NCI-H2107 (cell line): Measurements from ENCODE around the gene CREB5.

ENCODE experiments used
- DNase-seq: peaks from one replicate; lab custom pipeline; 2025; lab: John Stamatoyannopoulos, UW

The CREB5 gene

GRCh38 chr7:28516390-28517172, 104.3 kb downstream of the CREB5 start:
- DNase-seq: no peak

GRCh38 chr7:28517206-28517605, 104.9 kb downstream of the CREB5 start:
- DNase-seq: no peak

- no peak for DNase-seq
These were observed 105.3 kb downstream of the CREB5 start for GRCh38 chr7:28517606-28518005.

DNA sequence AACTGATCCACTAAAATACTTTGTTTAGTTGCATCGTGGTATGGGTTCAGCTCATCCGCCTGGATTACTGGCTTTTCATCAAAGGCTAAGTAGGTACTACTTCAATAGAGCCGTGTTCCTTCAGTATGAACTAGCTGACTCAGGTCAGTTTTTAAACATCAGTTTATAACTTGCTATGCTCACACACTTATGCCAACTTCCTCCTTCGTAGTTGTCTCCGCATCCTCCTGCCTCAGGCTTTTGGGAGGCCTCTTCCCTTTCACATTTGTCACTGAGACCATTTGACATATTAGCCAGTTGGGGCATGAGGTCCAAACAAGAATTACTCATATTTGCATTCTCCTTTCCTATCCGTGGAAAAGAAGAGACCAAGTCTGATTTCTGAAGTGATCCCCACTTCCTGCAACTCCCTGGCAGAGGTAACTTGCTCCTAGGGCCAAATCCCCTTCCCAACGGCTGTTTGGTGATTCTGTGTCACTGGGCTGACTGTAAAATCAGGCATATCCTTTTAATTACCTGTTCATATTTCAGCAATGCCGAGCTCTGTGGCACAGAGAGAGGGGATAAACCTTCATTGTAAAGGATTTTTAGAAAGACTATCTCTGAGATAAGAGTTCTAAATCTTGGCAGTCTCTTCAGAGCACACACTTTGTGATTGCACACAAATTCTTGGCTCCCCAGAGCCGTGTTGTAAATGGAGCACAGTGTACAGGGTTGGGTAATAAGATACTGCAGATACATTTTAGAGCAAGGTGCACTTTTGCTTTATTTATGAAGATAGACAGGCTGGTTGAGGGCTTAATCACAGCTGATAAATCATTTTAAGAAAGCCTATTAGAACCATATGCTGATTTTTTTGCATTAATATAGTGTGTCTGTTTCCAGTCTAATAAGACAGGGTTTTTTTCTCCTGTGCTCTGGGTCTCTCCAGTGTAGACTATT, 108.0 kb downstream of the CREB5 start:
- DNase-seq: no peak

DNA sequence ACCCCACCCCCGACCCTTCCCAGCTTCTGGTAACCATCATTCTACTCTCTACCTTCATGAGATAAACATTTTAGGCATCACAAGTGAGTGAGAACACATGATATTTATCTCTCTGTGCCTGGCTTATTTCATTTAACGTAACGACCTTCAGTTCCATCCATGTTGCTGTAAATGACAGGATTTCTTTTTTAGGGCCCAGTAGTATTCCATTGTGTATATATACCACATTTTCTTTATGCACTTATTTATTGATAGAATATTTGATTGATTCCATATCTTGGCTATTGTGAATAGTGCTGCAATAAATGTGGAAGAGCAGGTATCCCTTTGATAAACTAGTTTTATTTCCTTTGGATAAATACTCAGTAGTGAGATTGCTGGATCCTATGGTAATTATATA, 112.7 kb downstream of the CREB5 start:
- DNase-seq: no peak

- no peak for DNase-seq
These were observed 116.6 kb downstream of the CREB5 start for GRCh38 chr7:28528899-28529298.

DNA sequence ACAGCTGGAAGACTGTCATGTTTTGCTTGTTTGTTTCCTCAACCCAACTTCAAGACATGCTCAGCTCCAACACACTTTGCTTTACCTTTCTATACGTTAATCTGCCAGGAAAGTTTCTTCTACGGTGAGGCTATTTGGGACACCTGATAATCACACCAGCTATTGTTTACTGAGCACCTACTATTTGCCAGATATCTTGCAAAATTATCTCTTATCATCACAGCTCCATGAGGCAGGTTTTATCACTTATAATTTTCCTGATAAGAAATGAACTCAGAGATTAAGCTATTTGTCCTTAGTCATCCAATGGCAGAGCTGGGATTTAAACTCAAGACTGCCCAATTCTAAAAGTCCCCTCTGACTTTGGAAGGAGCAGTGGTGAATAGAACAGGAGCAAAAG, 117.4 kb downstream of the CREB5 start:
- DNase-seq: no peak

DNA sequence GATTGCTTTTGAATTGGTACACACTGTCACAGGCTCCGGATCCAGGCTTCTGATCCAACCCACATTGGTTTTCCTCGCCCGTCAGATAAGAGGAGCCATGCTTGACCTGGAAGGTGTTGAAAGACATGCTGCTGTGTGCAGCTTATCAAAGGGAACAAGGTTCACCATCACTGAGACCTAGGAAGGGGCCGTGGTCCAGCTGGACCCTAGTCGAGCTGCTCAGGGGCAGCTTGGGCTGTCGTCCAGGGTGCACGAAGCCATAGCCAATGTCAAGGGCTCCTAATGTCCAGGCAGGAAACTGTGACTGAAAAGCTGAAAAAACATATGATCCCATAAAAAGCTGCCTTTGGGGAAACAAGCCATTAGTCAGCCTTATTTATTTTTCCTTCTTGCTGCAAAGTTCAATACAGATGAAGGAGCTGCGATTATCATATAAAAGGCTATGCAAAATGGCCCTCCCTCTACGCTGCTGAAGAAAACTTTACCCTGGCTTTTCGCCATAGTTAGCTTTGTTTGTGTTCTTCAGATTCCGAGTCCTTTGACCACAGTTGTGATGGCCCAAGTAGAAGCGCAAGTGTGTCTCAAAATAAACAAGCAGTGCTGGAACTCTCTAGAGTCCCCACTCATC, 118.0 kb downstream of the CREB5 start:
- DNase-seq: no peak

GRCh38 chr7:28530803-28531175, 118.5 kb downstream of the CREB5 start:
- DNase-seq: no peak

DNA sequence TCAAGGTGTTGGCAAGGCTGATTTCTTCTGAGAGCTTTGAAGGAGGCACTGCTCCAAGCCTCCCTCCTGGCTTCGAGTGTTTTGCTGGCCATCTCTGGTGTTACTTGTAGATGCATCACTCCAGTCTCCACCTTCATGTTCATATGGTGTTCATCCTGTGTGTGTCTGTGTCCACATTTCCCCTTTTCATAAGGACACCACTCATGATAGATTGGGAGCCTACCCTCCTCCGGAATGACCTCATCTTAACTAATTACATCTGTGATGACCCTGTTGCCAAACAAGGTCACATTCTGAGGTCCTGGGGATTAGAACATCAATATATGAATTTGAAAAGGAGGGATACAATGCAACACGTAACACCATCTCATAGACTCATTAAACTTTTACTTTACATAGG, 119.0 kb downstream of the CREB5 start:
- DNase-seq: no peak

DNA sequence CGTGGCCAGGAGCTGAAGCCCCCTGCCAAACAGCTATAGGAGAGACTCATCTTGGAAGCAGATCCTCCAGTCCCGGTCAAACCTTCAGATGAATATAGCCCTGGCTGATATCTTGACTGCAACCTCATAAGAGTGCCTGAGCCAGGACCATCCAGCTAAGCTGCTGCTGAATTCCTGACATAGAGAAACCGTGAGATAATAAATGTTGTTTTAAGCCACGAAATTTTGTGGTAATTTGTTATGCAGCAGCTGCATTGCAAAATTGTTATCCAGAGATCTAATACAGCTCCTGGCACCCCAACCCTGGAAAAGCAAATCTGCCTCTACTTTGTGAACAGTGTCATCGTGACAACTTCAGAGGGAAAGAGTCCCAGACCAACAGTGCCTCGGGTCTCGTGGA, 119.9 kb downstream of the CREB5 start:
- DNase-seq: no peak

GRCh38 chr7:28533267-28533666, 120.9 kb downstream of the CREB5 start:
- no peak for DNase-seq

GRCh38 chr7:28533731-28534531, 121.6 kb downstream of the CREB5 start:
- DNase-seq: no peak

GRCh38 chr7:28536259-28536658, 123.9 kb downstream of the CREB5 start:
- DNase-seq: no peak

GRCh38 chr7:28539289-28539981, 127.1 kb downstream of the CREB5 start:
- no peak for DNase-seq

- DNase-seq: no peak
These were observed 130.1 kb downstream of the CREB5 start for GRCh38 chr7:28542410-28542809.

- DNase-seq: no peak
These were observed 132.3 kb downstream of the CREB5 start for GRCh38 chr7:28544453-28545117.

GRCh38 chr7:28546067-28546466, 133.7 kb downstream of the CREB5 start:
- no peak for DNase-seq

DNA sequence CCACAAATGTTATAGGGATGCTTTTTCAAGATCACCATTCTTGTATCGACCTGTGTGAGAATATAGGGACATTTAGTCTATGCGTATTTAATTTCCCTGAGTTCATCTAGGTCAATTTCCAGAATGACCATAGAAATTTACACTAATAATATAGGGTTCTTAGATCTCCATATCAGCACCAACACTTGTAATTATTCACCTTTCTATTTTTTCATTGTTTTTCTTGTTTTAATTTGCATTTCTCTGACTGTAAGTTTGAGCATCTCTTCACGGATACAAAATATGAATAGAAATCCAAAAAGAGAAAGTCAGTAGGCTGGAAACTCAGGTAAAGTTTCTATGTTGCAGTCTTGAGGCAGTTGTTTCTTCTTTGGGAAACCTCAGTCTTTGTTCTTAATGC, 134.8 kb downstream of the CREB5 start:
- DNase-seq: no peak

- no peak for DNase-seq
These were observed 136.1 kb downstream of the CREB5 start for GRCh38 chr7:28548416-28548815.

- no peak for DNase-seq
These were observed 137.7 kb downstream of the CREB5 start for GRCh38 chr7:28549998-28550397.
